Inferior parietal cortex (tissue), 1 donor: ENCODE measurements around the gene HNRNPM.
A peak's percentile ranks its signal among the peaks of the same experiment; 100 is the strongest.
"Not testable (repeated sequence)": the region's sequence is repeated elsewhere in the genome, so short reads cannot be mapped to it uniquely, and the experiment has no call there.

Source experiments
- DNase-seq: peaks from one replicate; pipeline ENCODE4 v3.0.0-alpha.2; 2016; ENCODE audit errors: extremely low spot score

HNRNPM gene

DNA sequence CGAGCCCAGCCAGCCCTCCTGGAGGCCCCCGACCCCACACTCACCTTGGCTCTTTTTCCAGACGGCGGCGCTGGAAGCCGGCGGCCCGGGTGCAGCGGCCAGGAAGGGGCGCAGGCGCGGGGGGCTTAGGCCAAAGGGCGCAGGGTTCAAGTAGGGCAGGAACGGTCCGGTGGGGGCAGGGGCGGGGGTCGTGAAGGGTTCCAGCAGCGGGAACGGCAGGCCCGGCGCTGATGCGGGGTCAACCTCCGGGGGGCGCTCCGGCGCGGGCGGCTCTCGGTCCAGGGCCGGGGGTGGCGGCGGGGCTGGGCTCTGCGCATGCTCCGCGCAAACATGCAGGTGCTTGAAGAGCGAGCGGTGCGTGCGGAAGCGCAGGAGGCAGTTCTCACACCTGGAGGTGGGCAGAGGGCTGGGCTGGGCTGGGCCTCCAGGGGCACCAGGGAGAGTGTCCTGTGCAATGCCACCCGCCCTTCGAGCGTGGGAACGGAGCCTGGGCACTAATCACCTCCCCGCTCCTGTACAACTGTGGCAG, 66.9 kb downstream of the HNRNPM start:
- DNase-seq: no peak

DNA sequence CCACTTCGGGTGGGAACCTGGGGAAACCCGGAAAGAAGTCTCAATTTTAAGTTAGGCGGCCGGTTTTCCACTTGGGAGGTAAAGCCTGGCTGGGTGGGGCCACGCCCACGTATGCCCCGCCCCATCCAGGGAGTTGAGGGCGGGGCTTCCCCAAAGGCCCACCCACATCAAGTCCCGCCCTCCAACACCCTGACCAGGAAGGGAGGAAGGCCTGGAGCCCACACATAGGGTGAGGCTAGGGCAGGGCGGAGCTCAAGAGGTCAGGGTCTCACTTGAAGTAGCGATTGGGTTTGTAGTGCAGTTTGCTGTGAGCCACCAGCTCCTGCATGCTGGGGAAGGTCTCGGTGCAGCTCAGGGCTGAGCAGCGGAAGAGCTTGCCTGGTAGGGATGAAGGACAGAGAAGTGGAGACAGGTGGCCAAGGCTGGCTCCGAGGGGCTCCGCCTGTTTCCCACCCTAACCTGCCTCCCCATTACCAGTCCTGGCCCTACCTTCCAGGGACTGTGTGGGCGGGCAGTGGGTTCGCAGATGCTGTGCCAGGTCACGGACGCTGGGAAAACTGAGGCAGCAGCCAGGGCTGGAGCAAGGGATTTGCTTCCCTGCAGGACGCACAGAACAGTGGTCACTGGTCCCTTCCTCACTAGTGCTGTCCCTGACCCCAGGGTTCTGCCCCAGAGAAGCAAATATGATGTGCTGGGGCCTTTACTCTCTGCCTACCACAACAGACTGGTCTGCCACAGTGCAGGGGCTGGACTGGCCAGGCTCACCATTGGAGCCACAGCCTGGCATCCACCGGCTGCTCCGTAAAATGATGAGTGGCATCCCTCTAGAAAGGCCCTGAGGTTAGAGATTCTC, 67.6 kb downstream of the HNRNPM start:
- DNase-seq: no peak

DNA sequence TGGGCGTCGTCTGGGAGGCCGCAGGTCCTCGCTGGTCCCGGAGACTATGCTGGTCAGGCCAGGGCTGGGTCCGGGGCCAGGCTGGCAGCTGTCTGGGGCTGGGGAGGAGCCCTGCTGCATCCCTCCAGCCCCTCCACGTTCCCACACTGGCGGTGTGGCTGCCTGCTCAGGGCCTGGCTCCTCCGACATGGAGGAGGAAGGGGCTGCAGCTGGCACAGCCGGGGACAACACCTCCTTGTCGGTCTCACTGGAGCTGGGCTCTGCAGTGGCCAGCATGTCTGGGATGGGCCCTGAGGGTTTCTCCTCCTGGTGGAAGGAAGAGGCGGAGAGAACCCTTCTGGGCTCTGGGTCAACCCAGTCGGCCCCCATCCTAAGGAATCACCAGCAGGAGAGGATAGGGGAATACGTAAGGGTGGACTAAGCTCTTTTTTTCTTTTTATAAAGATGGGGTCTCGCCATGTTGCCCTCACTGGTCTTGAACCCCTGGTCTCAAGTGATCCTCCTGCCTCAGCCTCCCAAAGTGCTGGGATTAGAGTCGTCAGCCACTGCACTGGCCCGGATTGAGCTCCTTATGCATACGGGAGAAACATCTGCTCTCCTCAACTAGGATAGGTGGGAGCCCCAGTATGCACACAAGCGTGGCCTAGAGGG, 68.4 kb downstream of the HNRNPM start:
- no peak for DNase-seq

DNA sequence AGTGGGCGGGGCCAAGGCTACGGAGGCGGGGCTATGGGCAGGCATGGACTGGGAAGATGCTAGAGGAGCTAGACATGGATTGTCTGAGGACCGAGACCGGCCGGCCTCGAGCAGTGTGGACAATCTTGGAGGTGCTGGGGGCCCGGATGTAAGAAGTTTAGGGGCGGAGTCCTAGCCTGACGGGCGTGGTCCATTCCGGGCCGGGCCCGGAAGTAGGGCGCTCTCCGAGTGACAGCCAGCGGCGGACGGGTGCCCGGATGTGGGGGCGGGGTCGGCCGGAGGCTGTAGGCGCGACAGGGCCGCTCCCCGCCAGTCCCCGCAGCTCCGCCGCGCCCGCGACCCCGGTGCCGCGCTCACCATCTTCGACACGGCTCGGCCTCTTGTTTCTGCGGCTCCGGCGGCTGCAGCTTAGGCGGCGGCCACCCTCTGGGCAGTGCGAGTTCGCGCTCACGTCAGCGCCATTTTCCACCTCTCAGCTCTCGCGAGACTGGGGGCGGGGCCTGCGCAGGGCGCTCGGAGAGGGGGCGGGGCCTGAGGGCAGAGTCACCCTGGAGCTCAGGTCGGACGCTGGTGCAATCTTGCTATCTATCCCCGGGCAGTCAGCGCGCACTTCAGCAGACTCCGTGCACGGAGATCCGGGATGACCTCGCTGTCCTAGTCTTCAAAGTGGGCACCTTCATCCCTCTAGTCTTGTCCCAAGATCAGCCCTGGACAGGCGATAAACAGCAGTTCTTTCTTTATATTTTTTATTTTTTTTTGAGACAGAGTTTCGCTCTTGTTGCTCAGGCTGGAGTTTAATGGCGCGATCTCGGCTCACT, 69.1 kb downstream of the HNRNPM start, which contains the start of gene ZNF414:
ZNF414 (minus strand) TSS at position 481 of the 818 bp plus-strand sequence; CDS start at position 360, 121 bp downstream.
- DNase-seq: peak; percentile 91

GRCh38 chr19:8514505-8515009, 69.8 kb downstream of the HNRNPM start:
- DNase-seq: not testable (repeated sequence)

DNA sequence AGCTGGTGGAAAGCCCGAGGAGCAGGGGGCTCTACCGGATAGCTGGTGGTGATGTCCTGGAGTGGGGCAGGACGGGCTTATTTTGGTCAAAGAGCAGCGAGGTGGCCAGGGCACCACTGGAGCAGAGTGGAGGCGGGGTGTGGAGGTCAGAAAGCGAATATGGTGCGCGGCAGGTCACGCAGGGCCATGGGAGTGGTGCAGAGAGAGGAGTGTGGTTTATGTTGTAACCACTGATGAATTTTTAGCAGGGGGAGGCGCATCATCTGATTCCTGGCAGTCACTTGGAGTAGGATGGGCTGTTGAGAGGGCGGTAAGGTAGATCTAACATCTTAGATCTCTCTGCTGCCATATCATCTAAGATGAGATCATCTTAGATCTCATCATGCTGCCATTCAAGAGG, 70.5 kb downstream of the HNRNPM start:
- DNase-seq: no peak

DNA sequence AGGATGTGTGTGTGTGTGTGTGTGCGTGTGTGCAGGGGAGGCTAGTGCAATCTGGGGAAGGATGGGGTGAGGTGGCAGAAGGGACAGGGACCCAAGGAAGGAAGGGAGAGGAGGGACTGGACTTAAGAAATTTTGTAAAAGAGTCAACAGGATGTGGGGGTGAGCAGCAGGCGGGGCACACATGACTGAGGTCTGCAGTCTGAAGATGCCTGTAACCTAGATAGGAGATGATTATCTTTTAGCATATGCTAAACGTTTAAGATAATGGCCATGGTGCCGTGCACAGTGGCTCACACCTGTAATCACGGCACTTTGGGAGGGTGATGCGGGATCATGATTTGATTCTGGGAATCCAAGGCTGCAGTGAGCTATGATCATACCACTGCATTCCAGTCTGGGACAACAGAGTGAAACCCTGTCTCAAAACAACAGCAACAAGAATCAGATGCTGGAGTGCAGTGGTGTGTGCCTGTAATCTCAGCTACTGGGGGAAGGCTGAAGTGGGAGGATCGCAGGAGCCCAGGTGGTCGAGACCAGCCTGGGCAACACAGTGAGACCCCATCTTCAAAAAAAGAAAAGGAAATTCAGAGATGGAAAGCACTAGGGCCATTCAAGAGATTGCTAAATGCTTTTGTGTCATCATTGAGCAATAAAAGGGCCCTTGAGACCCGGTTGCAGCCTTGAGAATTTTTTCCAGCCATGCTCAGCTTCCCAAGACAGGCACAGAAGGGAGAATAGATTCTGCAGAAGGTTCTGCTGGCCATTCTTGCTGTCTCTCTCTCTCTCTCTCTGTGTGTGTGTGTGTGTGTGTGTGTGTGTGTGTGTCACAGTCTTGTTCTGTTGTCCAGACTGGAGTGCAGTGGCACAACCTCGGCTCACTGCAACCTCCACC, 73.0 kb downstream of the HNRNPM start:
- no peak for DNase-seq

- DNase-seq: no peak
These were observed 73.8 kb downstream of the HNRNPM start for GRCh38 chr19:8518536-8518935.

DNA sequence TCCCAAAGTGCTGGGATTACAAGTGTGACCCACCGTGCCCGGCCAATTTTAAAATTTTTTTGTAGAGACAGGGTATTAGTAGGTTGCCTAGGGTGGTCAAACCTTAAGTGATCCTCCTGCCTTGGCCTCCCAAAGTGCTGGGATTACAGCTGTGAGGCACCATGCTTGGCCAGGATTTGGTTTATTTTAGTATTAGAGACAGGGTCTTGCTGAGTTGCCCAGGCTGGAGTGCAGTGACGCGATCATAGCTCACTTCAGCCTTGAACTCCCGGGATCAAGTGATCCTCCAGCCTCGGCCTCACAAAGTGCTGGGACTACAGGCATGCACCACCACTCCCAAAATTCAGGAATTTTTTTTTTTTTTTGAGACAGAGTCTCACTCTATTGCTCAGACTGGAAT, 74.6 kb downstream of the HNRNPM start:
- DNase-seq: no peak

DNA sequence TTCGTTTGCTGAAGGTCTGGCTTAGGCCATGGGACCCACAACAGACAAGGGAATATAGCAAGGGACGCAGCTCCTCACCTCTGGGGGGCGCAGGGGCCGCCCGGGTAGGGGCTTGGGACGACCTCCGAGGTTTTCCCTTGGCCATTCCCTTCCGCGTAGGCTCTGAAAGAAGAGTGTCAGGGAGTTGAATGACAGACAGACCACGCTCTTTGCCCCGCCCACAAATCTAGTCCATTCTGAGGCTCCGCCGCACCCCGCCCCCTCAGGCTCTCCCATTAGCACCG, 80.6 kb downstream of the HNRNPM start:
- no peak for DNase-seq

DNA sequence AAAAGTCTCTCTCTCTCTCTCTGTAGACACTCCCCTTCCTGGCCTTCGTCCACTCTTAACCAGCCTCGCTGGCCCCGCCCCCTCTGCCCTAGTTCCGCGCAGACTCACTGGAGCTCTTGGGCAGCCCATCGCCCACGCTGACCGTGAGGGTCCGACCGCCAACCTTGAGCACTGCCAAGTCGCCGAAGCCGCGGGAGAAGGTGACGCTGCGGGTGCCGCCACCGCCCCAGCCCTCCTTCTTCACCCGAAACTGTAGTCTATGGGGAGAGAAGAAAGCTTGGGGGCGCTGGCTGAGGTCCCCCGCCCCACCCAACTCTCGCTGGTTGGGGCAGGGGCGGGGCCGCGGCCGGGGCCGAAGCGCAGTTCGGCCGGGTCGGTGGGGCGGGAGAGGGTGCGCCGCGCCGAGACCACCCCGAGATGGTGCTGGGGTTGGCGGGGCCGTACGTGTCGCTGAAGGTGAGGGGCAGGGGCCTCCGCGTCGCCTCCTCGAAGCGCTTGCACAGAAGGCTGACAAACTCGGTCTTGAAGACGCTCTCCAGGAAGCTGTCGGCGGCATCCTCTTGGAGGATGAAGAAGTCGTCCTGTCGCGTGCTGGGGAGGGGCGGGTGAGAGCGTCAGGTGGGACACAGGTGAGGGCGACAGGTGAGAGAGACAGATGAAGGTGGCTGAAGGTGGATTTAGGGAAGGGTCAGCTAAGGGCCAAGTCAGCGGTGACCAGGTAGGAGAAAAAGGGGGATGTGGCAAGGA, 81.7 kb downstream of the HNRNPM start:
- DNase-seq: peak; percentile 84

DNA sequence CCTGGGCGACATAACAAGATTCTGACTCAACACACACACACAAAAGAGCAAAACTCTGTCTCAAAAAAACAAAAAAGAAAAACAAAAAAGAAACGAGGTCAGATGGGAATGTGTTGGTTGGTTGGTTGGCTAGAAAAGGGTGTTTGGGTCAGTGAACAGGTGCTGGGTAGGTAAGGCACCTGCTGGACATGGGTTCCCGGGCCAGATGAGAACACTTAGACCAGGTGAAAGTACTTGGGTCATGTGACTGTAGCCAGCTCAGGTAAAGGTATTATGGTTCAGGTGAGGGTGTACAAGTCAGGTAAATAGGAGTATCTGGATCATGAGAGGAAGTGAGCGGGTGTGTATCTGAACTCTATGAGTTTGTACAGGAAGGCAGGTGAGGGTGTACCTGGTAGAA, 83.7 kb downstream of the HNRNPM start:
- DNase-seq: no peak

- DNase-seq: no peak
These were observed 84.7 kb downstream of the HNRNPM start for GRCh38 chr19:8529369-8530006.

DNA sequence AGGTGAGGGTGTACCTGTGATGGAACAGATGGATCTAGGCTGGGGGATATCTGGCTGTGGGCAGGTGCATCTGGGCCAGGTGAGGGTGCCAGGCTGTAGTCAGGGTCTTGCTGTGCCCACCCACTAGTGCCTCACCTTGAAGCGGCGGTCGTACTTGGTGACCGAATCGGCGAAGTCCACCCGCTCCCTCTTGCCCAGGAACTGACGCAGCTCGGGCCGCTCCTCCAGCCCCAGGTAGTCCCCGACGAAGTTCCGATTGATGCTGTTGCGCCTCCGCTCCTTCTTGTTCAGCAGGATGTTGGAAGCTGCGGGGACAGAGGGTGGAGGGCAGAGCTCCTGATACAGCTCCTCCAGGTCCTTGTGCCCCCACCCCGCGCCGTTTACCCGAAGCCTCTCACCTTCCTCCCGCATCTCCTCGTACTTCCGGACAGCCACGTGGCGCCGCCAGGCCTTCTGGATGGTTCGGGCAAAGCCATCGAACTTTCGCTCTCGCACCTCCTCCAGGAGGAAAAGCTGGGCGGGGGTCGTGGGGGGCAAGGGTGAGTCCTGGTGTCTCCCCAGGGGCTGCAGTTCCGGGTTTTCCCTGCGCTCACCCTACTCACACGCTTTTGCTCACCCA, 85.4 kb downstream of the HNRNPM start:
- no peak for DNase-seq

DNA sequence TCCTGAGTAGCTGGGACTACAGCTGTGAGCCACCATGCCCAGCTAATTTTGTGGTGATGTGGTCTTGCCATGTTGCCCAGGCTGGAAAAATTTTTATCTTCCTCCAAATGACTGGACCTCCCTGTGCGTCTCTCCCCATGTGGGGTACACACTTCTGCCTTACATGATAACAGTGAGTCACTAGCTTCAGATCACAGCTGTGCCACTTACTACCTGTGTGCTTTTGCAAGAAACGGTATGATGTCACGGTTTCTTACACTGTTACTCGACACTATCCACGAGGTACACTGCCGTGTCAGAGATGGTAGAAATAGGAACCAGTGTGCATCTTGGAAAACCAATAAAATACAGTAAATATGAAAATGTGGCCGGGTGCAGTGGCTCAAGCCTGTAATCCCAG, 86.7 kb downstream of the HNRNPM start:
- no peak for DNase-seq

DNA sequence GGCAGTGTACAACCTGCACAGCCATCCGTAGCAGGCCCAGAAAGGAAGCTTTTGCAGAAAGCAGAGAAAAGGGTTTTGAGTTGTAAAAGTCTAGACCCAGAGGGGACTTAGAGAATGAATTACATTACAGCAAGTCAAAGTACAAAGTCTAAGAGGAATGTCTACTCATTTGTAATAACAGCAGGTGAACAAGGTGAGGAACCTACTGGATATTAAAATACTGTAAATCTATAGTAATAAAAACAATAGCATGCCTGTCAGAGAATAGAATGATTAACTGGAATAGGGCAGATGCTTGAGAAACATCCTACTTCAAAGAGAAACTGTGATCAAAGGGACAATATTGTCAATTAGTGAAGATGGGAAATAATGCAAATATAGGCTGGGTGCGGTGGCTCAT, 87.5 kb downstream of the HNRNPM start:
- no peak for DNase-seq

DNA sequence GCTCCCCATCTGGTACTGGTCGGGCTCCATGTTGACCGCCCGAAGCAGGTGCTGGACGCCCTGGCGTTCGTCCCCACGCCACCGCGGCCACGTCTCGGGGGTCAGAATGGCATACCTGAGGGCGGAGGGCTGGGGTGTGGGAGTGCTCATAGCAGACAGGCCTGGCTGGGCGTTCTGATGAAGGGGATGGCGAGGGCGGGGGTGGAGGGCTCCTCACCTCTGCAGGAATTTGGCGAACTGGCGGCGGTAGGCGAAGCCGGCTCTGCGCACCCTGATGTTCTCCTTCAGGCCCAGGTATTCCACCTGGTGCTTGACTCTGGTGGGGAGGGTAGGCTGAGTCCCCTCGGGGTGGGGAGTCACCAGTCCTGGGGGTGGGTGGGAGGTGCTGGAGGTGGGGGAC, 91.5 kb downstream of the HNRNPM start:
- no peak for DNase-seq

DNA sequence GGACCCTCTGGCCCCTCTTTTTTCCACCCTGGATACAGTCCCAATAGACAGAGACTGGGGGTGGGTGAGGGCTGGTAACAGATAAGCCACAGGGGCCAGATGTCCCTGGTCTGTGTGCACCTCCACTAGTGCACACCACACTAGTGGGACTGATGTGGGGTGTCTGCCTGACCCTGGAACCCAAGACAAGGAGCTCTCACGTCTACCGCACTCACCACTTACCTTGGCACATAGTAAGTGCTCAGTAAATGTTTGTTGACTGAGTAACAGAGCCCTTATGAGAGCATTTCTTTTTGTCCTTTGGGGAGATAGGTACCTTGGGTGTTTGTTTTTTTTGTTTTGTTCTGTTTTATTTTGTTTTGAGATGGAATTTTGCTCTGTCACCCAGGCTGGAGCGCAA, 92.3 kb downstream of the HNRNPM start:
- no peak for DNase-seq
